ENCODE data around the gene PLAAT4. TPM values are rescaled to one million over a fixed set of nuclear protein-coding genes. Genes with fewer than 3 reads are reported as not detected.

Gene PLAAT4
- total RNA-seq, 1 experiment from 2014 or later = 2.9 TPM

DNA sequence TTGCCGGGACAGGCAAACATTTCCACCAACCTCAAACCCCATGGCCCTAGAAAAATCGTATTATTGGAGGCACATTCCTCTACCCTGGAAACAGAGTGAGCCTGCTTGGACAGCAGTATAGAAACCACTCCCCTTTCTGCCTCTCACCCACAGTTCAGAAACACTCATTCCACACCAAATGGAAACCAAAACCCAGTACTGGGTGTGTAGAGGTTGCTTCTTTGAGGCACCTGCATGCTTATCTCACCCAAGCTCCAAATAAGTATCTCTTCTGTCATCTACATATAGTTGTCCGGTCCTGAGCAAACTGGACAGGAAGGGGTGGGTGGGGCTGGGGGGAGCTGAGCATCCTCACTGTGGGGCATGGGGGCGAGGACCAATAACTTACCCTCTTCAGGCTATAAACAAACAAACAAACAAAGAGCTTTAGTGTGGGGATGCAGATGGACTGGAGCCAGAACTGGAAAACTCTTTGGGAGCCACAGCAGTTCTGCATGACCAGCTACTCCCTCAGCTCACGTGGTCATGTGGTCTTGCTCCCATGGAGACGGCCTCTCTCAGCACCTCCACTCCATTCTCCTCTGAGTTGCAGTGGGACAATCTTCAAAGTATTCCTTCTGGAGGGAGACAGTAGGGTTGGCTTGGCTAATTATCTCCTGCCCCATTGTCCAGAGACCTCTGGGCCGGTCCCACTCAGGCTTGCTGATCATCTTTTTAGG lies 27.6 kb downstream of the PLAAT4 start (continued):
- TF ChIP-seq, protein P1, sequence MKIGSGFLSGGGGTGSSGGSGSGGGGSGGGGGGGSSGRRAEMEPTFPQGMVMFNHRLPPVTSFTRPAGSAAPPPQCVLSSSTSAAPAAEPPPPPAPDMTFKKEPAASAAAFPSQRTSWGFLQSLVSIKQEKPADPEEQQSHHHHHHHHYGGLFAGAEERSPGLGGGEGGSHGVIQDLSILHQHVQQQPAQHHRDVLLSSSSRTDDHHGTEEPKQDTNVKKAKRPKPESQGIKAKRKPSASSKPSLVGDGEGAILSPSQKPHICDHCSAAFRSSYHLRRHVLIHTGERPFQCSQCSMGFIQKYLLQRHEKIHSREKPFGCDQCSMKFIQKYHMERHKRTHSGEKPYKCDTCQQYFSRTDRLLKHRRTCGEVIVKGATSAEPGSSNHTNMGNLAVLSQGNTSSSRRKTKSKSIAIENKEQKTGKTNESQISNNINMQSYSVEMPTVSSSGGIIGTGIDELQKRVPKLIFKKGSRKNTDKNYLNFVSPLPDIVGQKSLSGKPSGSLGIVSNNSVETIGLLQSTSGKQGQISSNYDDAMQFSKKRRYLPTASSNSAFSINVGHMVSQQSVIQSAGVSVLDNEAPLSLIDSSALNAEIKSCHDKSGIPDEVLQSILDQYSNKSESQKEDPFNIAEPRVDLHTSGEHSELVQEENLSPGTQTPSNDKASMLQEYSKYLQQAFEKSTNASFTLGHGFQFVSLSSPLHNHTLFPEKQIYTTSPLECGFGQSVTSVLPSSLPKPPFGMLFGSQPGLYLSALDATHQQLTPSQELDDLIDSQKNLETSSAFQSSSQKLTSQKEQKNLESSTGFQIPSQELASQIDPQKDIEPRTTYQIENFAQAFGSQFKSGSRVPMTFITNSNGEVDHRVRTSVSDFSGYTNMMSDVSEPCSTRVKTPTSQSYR (CRISPR knock-in tag; IDR thresholded peaks at IDR 0.05) = no peak
- TF ChIP-seq JUN (CRISPR knock-in tag; IDR thresholded peaks at IDR 0.05) (no peak), EMX1 (CRISPR knock-in tag; IDR thresholded peaks at IDR 0.05) (no peak)

DNA sequence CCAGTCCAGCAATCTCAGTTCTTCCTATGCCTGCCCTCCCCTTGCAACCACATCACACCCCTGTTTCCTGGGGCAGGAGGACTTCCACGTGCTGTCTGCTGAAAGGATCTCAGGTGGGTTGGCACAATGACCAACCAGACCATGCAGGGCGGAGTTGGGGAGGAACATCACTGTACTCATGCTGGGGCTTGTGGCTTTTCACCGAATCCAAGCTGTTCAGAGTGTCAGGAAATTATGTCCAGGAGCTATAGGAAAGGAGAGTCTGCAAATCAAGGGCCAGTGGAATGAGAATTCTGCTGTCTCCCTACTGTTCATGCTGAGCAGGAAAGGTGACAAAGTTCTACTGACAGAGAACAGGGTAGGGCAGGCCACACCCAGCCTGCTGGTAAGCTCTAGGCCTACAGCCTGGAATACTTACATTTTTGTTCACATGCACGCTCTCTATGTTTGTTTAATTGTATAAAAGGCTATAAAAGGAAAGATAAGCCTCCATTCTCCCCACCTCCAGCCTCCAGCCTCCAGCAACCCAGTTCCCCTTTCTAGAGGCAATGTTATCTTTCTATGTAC lies 28.3 kb downstream of the PLAAT4 start:
- Mint-ChIP-seq H3K27me3 (ENCODE audit: low read depth) (no peaks in the 10 kb centered on the region; the same call in 1 of the 2 replicates), H3K27ac (no peak overlapping the region; the same call in 1 of the 2 replicates), H3K9me3 (peaks cover 4% of the 10 kb centered on the region; the same call in 1 of the 2 replicates), H3K36me3 (no peaks in the 10 kb centered on the region), H3K4me1 (peaks cover 25% of the 10 kb centered on the region), H3K4me3 (no peak overlapping the region)
- CTCF ChIA-PET = no interaction called here
- TF ChIP-seq MYBL2 (CRISPR knock-in tag; IDR thresholded peaks at IDR 0.05) (no peak), NR2C2 (CRISPR knock-in tag; IDR thresholded peaks at IDR 0.05) (no peak), ELF4 (CRISPR knock-in tag; IDR thresholded peaks at IDR 0.05; ENCODE audit: low read depth) (no peak), NFE2L1 (CRISPR knock-in tag; IDR thresholded peaks at IDR 0.05) (no peak), SMAD4 (CRISPR knock-in tag; IDR thresholded peaks at IDR 0.05) (no peak), GTF2I (CRISPR knock-in tag; conservative IDR thresholded peaks at IDR 0.05) (no peak), OVOL2 (CRISPR knock-in tag; IDR thresholded peaks at IDR 0.05; ENCODE audit: borderline replicate concordance) (no peak), CREB1 (CRISPR knock-in tag; IDR thresholded peaks at IDR 0.05) (no peak), IRF2 (CRISPR knock-in tag; IDR thresholded peaks at IDR 0.05; ENCODE audit: borderline replicate concordance, low read depth) (no peak), ZNF219 (CRISPR knock-in tag; IDR thresholded peaks at IDR 0.05; ENCODE audit: borderline replicate concordance) (no peak), ZBTB21 (CRISPR knock-in tag; IDR thresholded peaks at IDR 0.05; ENCODE audit: borderline replicate concordance) (no peak), RORB (CRISPR knock-in tag; IDR thresholded peaks at IDR 0.05) (no peak), ETV6 (CRISPR knock-in tag; IDR thresholded peaks at IDR 0.05) (no peak)
- TF ChIP-seq, protein P2, sequence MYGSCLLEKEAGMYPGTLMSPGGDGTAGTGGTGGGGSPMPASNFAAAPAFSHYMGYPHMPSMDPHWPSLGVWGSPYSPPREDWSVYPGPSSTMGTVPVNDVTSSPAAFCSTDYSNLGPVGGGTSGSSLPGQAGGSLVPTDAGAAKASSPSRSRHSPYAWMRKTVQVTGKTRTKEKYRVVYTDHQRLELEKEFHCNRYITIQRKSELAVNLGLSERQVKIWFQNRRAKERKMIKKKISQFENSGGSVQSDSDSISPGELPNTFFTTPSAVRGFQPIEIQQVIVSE (CRISPR knock-in tag; IDR thresholded peaks at IDR 0.05; ENCODE audit: borderline replicate concordance) = no peak
- TF ChIP-seq, protein P3, sequence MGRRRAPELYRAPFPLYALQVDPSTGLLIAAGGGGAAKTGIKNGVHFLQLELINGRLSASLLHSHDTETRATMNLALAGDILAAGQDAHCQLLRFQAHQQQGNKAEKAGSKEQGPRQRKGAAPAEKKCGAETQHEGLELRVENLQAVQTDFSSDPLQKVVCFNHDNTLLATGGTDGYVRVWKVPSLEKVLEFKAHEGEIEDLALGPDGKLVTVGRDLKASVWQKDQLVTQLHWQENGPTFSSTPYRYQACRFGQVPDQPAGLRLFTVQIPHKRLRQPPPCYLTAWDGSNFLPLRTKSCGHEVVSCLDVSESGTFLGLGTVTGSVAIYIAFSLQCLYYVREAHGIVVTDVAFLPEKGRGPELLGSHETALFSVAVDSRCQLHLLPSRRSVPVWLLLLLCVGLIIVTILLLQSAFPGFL (CRISPR knock-in tag; IDR thresholded peaks at IDR 0.05; ENCODE audit: borderline replicate concordance) = no peak
- TF ChIP-seq, protein P4, sequence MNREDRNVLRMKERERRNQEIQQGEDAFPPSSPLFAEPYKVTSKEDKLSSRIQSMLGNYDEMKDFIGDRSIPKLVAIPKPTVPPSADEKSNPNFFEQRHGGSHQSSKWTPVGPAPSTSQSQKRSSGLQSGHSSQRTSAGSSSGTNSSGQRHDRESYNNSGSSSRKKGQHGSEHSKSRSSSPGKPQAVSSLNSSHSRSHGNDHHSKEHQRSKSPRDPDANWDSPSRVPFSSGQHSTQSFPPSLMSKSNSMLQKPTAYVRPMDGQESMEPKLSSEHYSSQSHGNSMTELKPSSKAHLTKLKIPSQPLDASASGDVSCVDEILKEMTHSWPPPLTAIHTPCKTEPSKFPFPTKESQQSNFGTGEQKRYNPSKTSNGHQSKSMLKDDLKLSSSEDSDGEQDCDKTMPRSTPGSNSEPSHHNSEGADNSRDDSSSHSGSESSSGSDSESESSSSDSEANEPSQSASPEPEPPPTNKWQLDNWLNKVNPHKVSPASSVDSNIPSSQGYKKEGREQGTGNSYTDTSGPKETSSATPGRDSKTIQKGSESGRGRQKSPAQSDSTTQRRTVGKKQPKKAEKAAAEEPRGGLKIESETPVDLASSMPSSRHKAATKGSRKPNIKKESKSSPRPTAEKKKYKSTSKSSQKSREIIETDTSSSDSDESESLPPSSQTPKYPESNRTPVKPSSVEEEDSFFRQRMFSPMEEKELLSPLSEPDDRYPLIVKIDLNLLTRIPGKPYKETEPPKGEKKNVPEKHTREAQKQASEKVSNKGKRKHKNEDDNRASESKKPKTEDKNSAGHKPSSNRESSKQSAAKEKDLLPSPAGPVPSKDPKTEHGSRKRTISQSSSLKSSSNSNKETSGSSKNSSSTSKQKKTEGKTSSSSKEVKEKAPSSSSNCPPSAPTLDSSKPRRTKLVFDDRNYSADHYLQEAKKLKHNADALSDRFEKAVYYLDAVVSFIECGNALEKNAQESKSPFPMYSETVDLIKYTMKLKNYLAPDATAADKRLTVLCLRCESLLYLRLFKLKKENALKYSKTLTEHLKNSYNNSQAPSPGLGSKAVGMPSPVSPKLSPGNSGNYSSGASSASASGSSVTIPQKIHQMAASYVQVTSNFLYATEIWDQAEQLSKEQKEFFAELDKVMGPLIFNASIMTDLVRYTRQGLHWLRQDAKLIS (CRISPR knock-in tag; IDR thresholded peaks at IDR 0.05; ENCODE audit: borderline replicate concordance) = no peak
- ATAC-seq = no peak
- POLR2A ChIA-PET = no interaction called here
- no peak for DNase-seq (ENCODE audit: low spot score)
